ENCODE results near the gene EFNA1. TPM values are rescaled to one million over a fixed set of nuclear protein-coding genes. Genes with fewer than 3 reads are reported as not detected.
A peak's percentile ranks its signal among the peaks of the same experiment; 100 is the strongest.

The EFNA1 gene
- total RNA-seq, 5 donors from 2014 or later (not counting 1 experiment from before 2014, with no cell fraction given): 1.6 to 8.4 (median 5.1) TPM

- H3K4me3 ChIP-seq (ENCODE audit: control insufficient read depth in 1 of 2, extremely low read depth in 1 of 2, low read length in 1 of 2): no peak overlapping the region
- WGBS (ENCODE audit: insufficient coverage): 83% methylated on average over 2 of the region's 5 CpGs
- peaks cover 37 to 41% (median 40%) of the 10 kb centered on the region in 3 donors for H3K4me1 Mint-ChIP-seq
- peaks cover 0 to 11% of the 10 kb centered on the region in 2 experiments for H3K27me3 ChIP-seq (replicated peaks in 1 of 2; ENCODE audit: control insufficient read depth in 2 of 2, extremely low read depth in 1 of 2, insufficient read depth in 2 of 2, low read length in 1 of 2)
- DNase-seq (no peak), ATAC-seq (replicated peaks in 1 of 4) (no peak)
- peaks cover 10% of the 10 kb centered on the region for H3K36me3 Mint-ChIP-seq
- H3K9me3 ChIP-seq: no peaks in the 10 kb centered on the region
- H3K4me3 Mint-ChIP-seq: no peak overlapping the region
- H3K4me1 ChIP-seq (ENCODE audit: control insufficient read depth in 1 of 2, extremely low read depth in 1 of 2, insufficient read depth in 2 of 2, low read length in 2 of 2): peaks cover 17 to 41% of the 10 kb centered on the region in 2 experiments
- no peak overlapping the region for H3K27ac ChIP-seq (ENCODE audit: low read length)
- peaks cover 0 to 21% of the 10 kb centered on the region in 2 donors for H3K36me3 ChIP-seq (ENCODE audit: control insufficient read depth in 2 of 2, extremely low read depth in 1 of 2, insufficient read depth in 1 of 2, low read length in 1 of 2)
- H3K9me3 Mint-ChIP-seq: no peaks in the 10 kb centered on the region
- ChIA-PET CTCF (interaction anchor here (0.6 to 3.4 kb wide), 5 partner anchors 18 to 85 kb away, joined by 3 to 29 read pairs (median 4); no protein-coding TSS in a partner anchor), POLR2A (no interaction called here)
- no peak overlapping the region for H3K27ac Mint-ChIP-seq
- no peaks in the 10 kb centered on the region for H3K27me3 Mint-ChIP-seq
These were observed 41.9 kb downstream of the EFNA1 start for GRCh38 chr1:155169541-155169940.

GRCh38 chr1:155170101-155170785, 42.6 kb downstream of the EFNA1 start:
- peaks cover 10% of the 10 kb centered on the region for H3K36me3 Mint-ChIP-seq
- H3K4me1 Mint-ChIP-seq: peaks cover 44 to 47% (median 47%) of the 10 kb centered on the region in 3 donors
- no peak overlapping the region for H3K4me3 Mint-ChIP-seq
- CTCF ChIA-PET: interaction anchor here (0.6 to 3.4 kb wide), 7 partner anchors 19 to 117 kb away, joined by 3 to 29 read pairs (median 4); no protein-coding TSS in a partner anchor
- no peak overlapping the region for H3K27ac ChIP-seq (ENCODE audit: low read length)
- H3K27me3 ChIP-seq (replicated peaks in 1 of 2; ENCODE audit: control insufficient read depth in 2 of 2, extremely low read depth in 1 of 2, insufficient read depth in 2 of 2, low read length in 1 of 2): peaks cover 0 to 11% of the 10 kb centered on the region in 2 experiments
- no peak overlapping the region for H3K4me3 ChIP-seq (ENCODE audit: control insufficient read depth in 1 of 2, extremely low read depth in 1 of 2, low read length in 1 of 2)
- POLR2A ChIA-PET: interaction anchor here (0.6 kb wide), 2 partner anchors 52 to 369 kb away, joined by 3 to 5 read pairs; no protein-coding TSS in a partner anchor
- H3K9me3 ChIP-seq: no peaks in the 10 kb centered on the region
- H3K4me1 ChIP-seq (ENCODE audit: control insufficient read depth in 1 of 2, extremely low read depth in 1 of 2, insufficient read depth in 2 of 2, low read length in 2 of 2): peaks cover 19 to 48% of the 10 kb centered on the region in 2 experiments
- H3K9me3 Mint-ChIP-seq: no peaks in the 10 kb centered on the region
- peaks cover 0 to 21% of the 10 kb centered on the region in 2 donors for H3K36me3 ChIP-seq (ENCODE audit: control insufficient read depth in 2 of 2, extremely low read depth in 1 of 2, insufficient read depth in 1 of 2, low read length in 1 of 2)
- H3K27ac Mint-ChIP-seq: no peak overlapping the region
- ATAC-seq (replicated peaks in 1 of 4): no peak
- no peak for DNase-seq
- no CpG with 5 or more reads among the region's 2 CpGs for WGBS (ENCODE audit: insufficient coverage)
- H3K27me3 Mint-ChIP-seq: no peaks in the 10 kb centered on the region

DNA sequence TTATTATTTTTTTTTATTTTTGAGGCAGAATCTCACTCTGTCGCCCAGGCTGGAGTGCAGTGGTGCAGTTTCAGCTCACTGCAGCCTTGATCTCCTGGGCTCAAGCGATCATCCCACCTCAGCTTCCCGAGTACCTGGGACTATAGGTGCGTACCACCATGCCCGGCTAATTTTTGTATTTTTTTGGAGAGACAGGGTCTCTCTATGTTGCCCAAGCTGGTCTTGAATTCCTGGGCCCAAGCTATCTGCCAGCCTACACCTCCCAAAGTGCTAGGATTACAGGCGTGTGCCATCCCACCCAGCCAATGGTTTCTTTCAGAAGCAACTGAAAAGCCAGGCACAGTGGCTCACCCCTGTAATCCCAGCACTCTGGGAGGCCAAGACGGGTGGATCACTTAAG, 43.1 kb downstream of the EFNA1 start:
- Mint-ChIP-seq H3K27ac (no peak overlapping the region), H3K36me3 (peaks cover 10% of the 10 kb centered on the region), H3K4me1 (peaks cover 44 to 51% (median 48%) of the 10 kb centered on the region in 3 donors), H3K27me3 (no peaks in the 10 kb centered on the region), H3K4me3 (peak overlapping the region in 2 of 3 donors; percentile 34 to 100), H3K9me3 (no peaks in the 10 kb centered on the region)
- 92% methylated on average over 3 of the region's 7 CpGs for WGBS (ENCODE audit: insufficient coverage)
- ChIA-PET POLR2A (interaction anchor here (0.6 kb wide), 3 partner anchors 53 to 509 kb away, joined by 3 to 5 read pairs (median 3); no protein-coding TSS in a partner anchor), CTCF (interaction anchor here (0.7 to 1.2 kb wide), 5 partner anchors 9 to 118 kb away, joined by 3 to 9 read pairs (median 4); no protein-coding TSS in a partner anchor)
- H3K27ac ChIP-seq (ENCODE audit: low read length): no peak overlapping the region
- no peak for DNase-seq
- ATAC-seq (replicated peaks in 1 of 4): no peak
- no peaks in the 10 kb centered on the region for H3K9me3 ChIP-seq
- no peak overlapping the region for H3K4me3 ChIP-seq (ENCODE audit: control insufficient read depth in 1 of 2, extremely low read depth in 1 of 2, low read length in 1 of 2)
- peaks cover 2 to 21% of the 10 kb centered on the region in 2 donors for H3K36me3 ChIP-seq (ENCODE audit: control insufficient read depth in 2 of 2, extremely low read depth in 1 of 2, insufficient read depth in 1 of 2, low read length in 1 of 2)
- peaks cover 19 to 53% of the 10 kb centered on the region in 2 experiments for H3K4me1 ChIP-seq (ENCODE audit: control insufficient read depth in 1 of 2, extremely low read depth in 1 of 2, insufficient read depth in 2 of 2, low read length in 2 of 2)
- peaks cover 0 to 11% of the 10 kb centered on the region in 2 experiments for H3K27me3 ChIP-seq (replicated peaks in 1 of 2; ENCODE audit: control insufficient read depth in 2 of 2, extremely low read depth in 1 of 2, insufficient read depth in 2 of 2, low read length in 1 of 2)

- peak overlapping the region; percentile 99 for H3K27ac Mint-ChIP-seq
These were observed 44.4 kb downstream of the EFNA1 start for GRCh38 chr1:155171836-155172731.

GRCh38 chr1:155172732-155173477, 45.2 kb downstream of the EFNA1 start, which contains the start of gene KRTCAP2:
KRTCAP2 (minus strand) TSS chr1:155173304; CDS start chr1:155173224, 80 bp downstream.
- H3K27ac ChIP-seq (ENCODE audit: low read length): peak within 1 kb of the TSS; percentile 78
- H3K4me3 Mint-ChIP-seq: peak within 1 kb of the TSS; percentile 99 to 100 (median 99)
- DNase-seq: peak; percentile 84 to 97 (median 90)
- peaks cover 16 to 52% of the 10 kb centered on the region in 2 experiments for H3K4me1 ChIP-seq (ENCODE audit: control insufficient read depth in 1 of 2, extremely low read depth in 1 of 2, insufficient read depth in 2 of 2, low read length in 2 of 2)
- H3K27ac Mint-ChIP-seq: peak within 1 kb of the TSS; percentile 99
- H3K36me3 ChIP-seq (ENCODE audit: control insufficient read depth in 2 of 2, extremely low read depth in 1 of 2, insufficient read depth in 1 of 2, low read length in 1 of 2): peaks cover 5 to 31% of the 10 kb centered on the region in 2 donors
- no peaks in the 10 kb centered on the region for H3K27me3 Mint-ChIP-seq
- H3K27me3 ChIP-seq (replicated peaks in 1 of 2; ENCODE audit: control insufficient read depth in 2 of 2, extremely low read depth in 1 of 2, insufficient read depth in 2 of 2, low read length in 1 of 2): no peaks in the 10 kb centered on the region
- H3K9me3 ChIP-seq: no peaks in the 10 kb centered on the region
- H3K4me1 Mint-ChIP-seq: peaks cover 44 to 50% (median 47%) of the 10 kb centered on the region in 3 donors
- ATAC-seq (replicated peaks in 1 of 4): peak; percentile 78 to 85 (median 84)
- H3K4me3 ChIP-seq (ENCODE audit: control insufficient read depth in 1 of 2, extremely low read depth in 1 of 2, low read length in 1 of 2): peak within 1 kb of the TSS; percentile 78 to 88
- WGBS (ENCODE audit: insufficient coverage): under 1% methylated on average over 48 of the region's 57 CpGs
- peaks cover 10% of the 10 kb centered on the region for H3K36me3 Mint-ChIP-seq
- CTCF ChIA-PET: interaction anchor here (0.6 to 3.4 kb wide), 32 partner anchors 10 to 1275 kb away, joined by 3 to 33 read pairs (median 4); partner anchors contain the start of genes CLK2 (in 1 of the 2), PBXIP1 (in 1 of the 2) and SLC50A1 (in 1 of the 2)
- H3K9me3 Mint-ChIP-seq: no peaks in the 10 kb centered on the region
- POLR2A ChIA-PET: interaction anchor here in 1 of 2 donors (0.5 to 1.2 kb wide), 3 partner anchors 8 to 188 kb away, joined by 7 to 20 read pairs (median 13); no protein-coding TSS in a partner anchor

More at GRCh38 chr1:155171836-155172731, 44.4 kb downstream of the EFNA1 start:
- Histone ChIP-seq H3K4me1 (ENCODE audit: control insufficient read depth in 1 of 2, extremely low read depth in 1 of 2, insufficient read depth in 2 of 2, low read length in 2 of 2) (peaks cover 21 to 58% of the 10 kb centered on the region in 2 experiments), H3K27ac (ENCODE audit: low read length) (peak overlapping the region; percentile 78), H3K4me3 (ENCODE audit: control insufficient read depth in 1 of 2, extremely low read depth in 1 of 2, low read length in 1 of 2) (peak overlapping the region; percentile 78 to 88), H3K27me3 (replicated peaks in 1 of 2; ENCODE audit: control insufficient read depth in 2 of 2, extremely low read depth in 1 of 2, insufficient read depth in 2 of 2, low read length in 1 of 2) (peaks cover 0 to 6% of the 10 kb centered on the region in 2 experiments), H3K36me3 (ENCODE audit: control insufficient read depth in 2 of 2, extremely low read depth in 1 of 2, insufficient read depth in 1 of 2, low read length in 1 of 2) (peaks cover 3 to 23% of the 10 kb centered on the region in 2 donors), H3K9me3 (no peaks in the 10 kb centered on the region)
- ChIA-PET CTCF (interaction anchor here (0.6 to 3.4 kb wide), 26 partner anchors 8 to 757 kb away, joined by 3 to 33 read pairs (median 4); no protein-coding TSS in a partner anchor), POLR2A (interaction anchor here in 1 of 2 donors (1.2 kb wide), 1 partner anchor 23 kb away, joined by 7 read pairs; no protein-coding TSS in a partner anchor)
- H3K9me3 Mint-ChIP-seq: no peaks in the 10 kb centered on the region
- peak overlapping the region; percentile 99 to 100 (median 99) for H3K4me3 Mint-ChIP-seq
- ATAC-seq (replicated peaks in 1 of 4) (peak; percentile 27 to 36 (median 34)), DNase-seq (peak in 3 of 35 experiments; percentile 34 to 46 (median 37))
- H3K27me3 Mint-ChIP-seq: no peaks in the 10 kb centered on the region
- peaks cover 51 to 57% (median 54%) of the 10 kb centered on the region in 3 donors for H3K4me1 Mint-ChIP-seq
- WGBS (ENCODE audit: insufficient coverage): 21% methylated on average over 4 of the region's 8 CpGs
- peaks cover 10% of the 10 kb centered on the region for H3K36me3 Mint-ChIP-seq

Measured in T-cell (primary cell).